GM12878 (cell line): Measurements from ENCODE around the gene HOXD11. TPM values are rescaled to one million over a fixed set of nuclear protein-coding genes. Genes with fewer than 3 reads are reported as not detected.

ENCODE experiments used
- ATAC-seq: fragments of 200-7000 bp; cut with Tn5 transposase; 3 replicates; pipeline ENCODE4 v1.9.1; 2020; ENCODE audit warnings: mild to moderate bottlenecking, moderate library complexity
- BruUV-seq: library from RNA; stranded (reverse); fragments of 400-500 nt; replicated peaks from 2 replicates; lab custom pipeline; 2021; lab: Mats Ljungman, UMichigan
- CTCF ChIA-PET: fragments of 300-600 bp; sonication (Branson Sonifier 250); formaldehyde crosslinking; extraction: SDS; loops from one replicate; lab custom pipeline; 2021; ENCODE audit warnings: inconsistent platforms; lab: Yijun Ruan, JAX
- POLR2A ChIA-PET: fragments of 350-600 bp; formaldehyde crosslinking; extraction: SDS; loops from one replicate; lab custom pipeline; 2021; ENCODE audit warnings: inconsistent platforms; lab: Charles Lee
- RAD21 ChIA-PET: fragments of 300-600 bp; sonication (Branson Sonifier 250); formaldehyde crosslinking; loops from one replicate; lab custom pipeline; 2023; ENCODE audit warnings: antibody characterized with exemption; ENCODE audit not compliant: unreplicated experiment; lab: Charles Lee
- SMC1A ChIA-PET: fragments of 300-600 bp; sonication (Branson Sonifier 250); formaldehyde crosslinking; loops from one replicate; lab custom pipeline; 2023; ENCODE audit not compliant: unreplicated experiment, uncharacterized antibody; lab: Charles Lee
- DNase-seq: peaks from one replicate; pipeline ENCODE4 v3.0.0-alpha.2; 2011; ENCODE audit warnings: low read depth, low spot score
- FAIRE-seq: peaks from 3 replicates; lab custom pipeline; 2011; peaks lifted over from hg19 to GRCh38; lab: Jason Lieb, UNC
- H2AFZ ChIP-seq: 2 replicates; pipeline ENCODE4 v1.6.0; 2011; ENCODE audit warnings: low read depth, low read length, control low read depth; ENCODE audit not compliant: control insufficient read depth
- H3K27ac ChIP-seq: 2 replicates; pipeline ENCODE4 v1.5.1; 2011; ENCODE audit warnings: control low read depth; ENCODE audit not compliant: control insufficient read depth, insufficient read depth
- H3K27me3 ChIP-seq, 2 experiments: replicated peaks in 1 of 2; 2 replicates each; pipeline versions ENCODE4 v1.6.0 to v1.6.1; 2011; ENCODE audit warnings: low read length in 1 of 2; ENCODE audit not compliant: control insufficient read depth in 2 of 2, insufficient read depth in 2 of 2
- H3K36me3 ChIP-seq, 2 experiments: 2 replicates each; pipeline ENCODE4 v1.5.1; 2011; ENCODE audit warnings: low read length in 1 of 2; ENCODE audit not compliant: control insufficient read depth in 2 of 2, insufficient read depth in 2 of 2
- H3K4me1 ChIP-seq: 2 replicates; pipeline ENCODE4 v1.6.1; 2011; ENCODE audit warnings: mild to moderate bottlenecking, low read length, moderate library complexity, mixed read lengths; ENCODE audit not compliant: control insufficient read depth, insufficient read depth
- H3K4me2 ChIP-seq: 2 replicates; pipeline ENCODE4 v1.6.0; 2011; ENCODE audit warnings: control low read depth; ENCODE audit not compliant: control insufficient read depth, insufficient read depth
- H3K4me3 ChIP-seq: fragments of 200-600 bp; sonication (generic); 2 replicates; pipeline ENCODE4 v1.5.1; 2016
- H3K79me2 ChIP-seq: 2 replicates; pipeline ENCODE4 v1.6.0; 2011; ENCODE audit warnings: low read length; ENCODE audit not compliant: control insufficient read depth, insufficient read depth
- H3K9ac ChIP-seq: 2 replicates; pipeline ENCODE4 v1.8.0; 2011; ENCODE audit warnings: low read length, control low read depth, mixed read lengths; ENCODE audit not compliant: control insufficient read depth, insufficient read depth
- H3K9me3 ChIP-seq: replicated peaks from 3 replicates; pipeline ENCODE4 v1.5.1; 2011; ENCODE audit warnings: mild to moderate bottlenecking, low read length; ENCODE audit not compliant: control insufficient read depth, insufficient read depth
- H4K20me1 ChIP-seq: 2 replicates; pipeline ENCODE4 v1.6.0; 2011; ENCODE audit not compliant: control insufficient read depth, insufficient read depth
- BMI1 ChIP-seq: fragments of 450-650 bp; IDR thresholded peaks from 2 replicates; pipeline ENCODE4 v1.6.1; 2016; ENCODE audit warnings: mild to moderate bottlenecking, moderate library complexity, borderline replicate concordance
- BRCA1 ChIP-seq: IDR thresholded peaks from 2 replicates; pipeline ENCODE4 v1.6.1; 2011; ENCODE audit warnings: low read depth, low read length, improper control_type of control experiment
- FOXM1 ChIP-seq: IDR thresholded peaks from 2 replicates; pipeline ENCODE4 v1.6.1; 2012; ENCODE audit warnings: low read depth, mild to moderate bottlenecking, inconsistent platforms, low read length, moderate library complexity
- HCFC1 ChIP-seq: fragments of 150-350 bp; IDR thresholded peaks from 2 replicates; pipeline ENCODE4 v1.6.1; 2014; ENCODE audit warnings: low read length
- JUNB ChIP-seq: IDR thresholded peaks from 2 replicates; pipeline ENCODE4 v1.6.1; 2016; ENCODE audit warnings: antibody characterized with exemption, mild to moderate bottlenecking
- MEF2B ChIP-seq: fragments of 450-650 bp; IDR thresholded peaks from 2 replicates; pipeline ENCODE4 v1.6.1; 2018; ENCODE audit warnings: mild to moderate bottlenecking, moderate library complexity; ENCODE audit not compliant: partially characterized antibody, poor library complexity, severe bottlenecking
- NFYB ChIP-seq: IDR thresholded peaks from 2 replicates; pipeline ENCODE4 v1.6.1; 2011; ENCODE audit warnings: low read depth, mild to moderate bottlenecking, low read length, improper control_type of control experiment, moderate library complexity; ENCODE audit not compliant: insufficient read depth
- PRDM15 ChIP-seq: fragments of 450-650 bp; formaldehyde crosslinking; IDR thresholded peaks from 2 replicates; pipeline ENCODE4 v1.4.0; 2020; ENCODE audit warnings: mild to moderate bottlenecking, moderate library complexity
- RB1 ChIP-seq: fragments of 450-650 bp; formaldehyde crosslinking; IDR thresholded peaks from 2 replicates; pipeline ENCODE4 v1.6.1; 2017; ENCODE audit warnings: mild to moderate bottlenecking, borderline replicate concordance
- SREBF1 ChIP-seq: IDR thresholded peaks from 2 replicates; pipeline ENCODE4 v1.6.1; 2012; ENCODE audit warnings: mild to moderate bottlenecking, low read length
- USF2 ChIP-seq: IDR thresholded peaks from 2 replicates; pipeline ENCODE4 v1.6.1; 2011; ENCODE audit warnings: low read depth, low read length, improper control_type of control experiment, borderline replicate concordance
- YY1 ChIP-seq: IDR thresholded peaks from 2 replicates; pipeline ENCODE4 v1.6.1; 2011; ENCODE audit warnings: low read depth, mild to moderate bottlenecking, low read length
- ZBTB4 ChIP-seq: fragments of 450-650 bp; formaldehyde crosslinking; IDR thresholded peaks from 2 replicates; pipeline ENCODE4 v1.4.0; 2022; ENCODE audit warnings: mild to moderate bottlenecking, moderate library complexity
- ZSCAN29 ChIP-seq: fragments of 450-650 bp; IDR thresholded peaks from 2 replicates; pipeline ENCODE4 v1.6.1; 2017; ENCODE audit warnings: mild to moderate bottlenecking, moderate library complexity
- WGBS: methylation state at CpG from one replicate; pipeline ENCODE4 v1.1.6; 2016; ENCODE audit warnings: low lambda C conversion rate; ENCODE audit not compliant: insufficient replicate concordance, insufficient coverage; ENCODE audit errors: missing lambda C conversion rate; 5-methylcytosine and 5-hydroxymethylcytosine counted together
- in situ Hi-C: fragments of 300-500 bp; cut with MboI; formaldehyde crosslinking; loops from 9 replicates; pipeline ENCODE4 v1.14.3; 2018; ENCODE audit warnings: mixed read lengths
- intact Hi-C: fragments of 100-400 bp; cut with micrococcal nuclease; formaldehyde crosslinking; loops from one replicate; pipeline ENCODE4 v1.14.2; 2022; ENCODE audit not compliant: unreplicated experiment
- polyA plus RNA-seq, 11 experiments: library from polyadenylated mRNA; depleted of rRNA in 4 of 11; unstranded in 6 of 11; stranded (reverse) in 5 of 11; fragments of >200 nt; fragmentation: Nextera tagmentation in 4 of 11; fragmentation: Illumina TruSeq in 1 of 11; extraction: Ambion mirVana in 4 of 11; extraction: Trizol in 1 of 11; gene quantifications; 1 replicate in 1 of 11; 2 replicates in 10 of 11; pipeline versions ENCODE4 v1.2.1 to v1.2.3, GENCODE V29; 2011 to 2016; ENCODE audit warnings: inconsistent platforms in 2 of 11, missing spikeins in 2 of 11, low read depth in 1 of 11
- total RNA-seq, 4 experiments: library from RNA; depleted of rRNA in 3 of 4; stranded (reverse); fragments of >200 nt in 3 of 4; fragmentation: Illumina TruSeq in 1 of 4; extraction: Trizol in 1 of 4; gene quantifications; 2 replicates each; pipeline versions ENCODE4 v1.2.1 to v1.2.3, GENCODE V29; 2013 to 2021

Gene HOXD11
- total and polyA plus RNA-seq, 10 of the 15 experiments (the other 5 are each of a cell fraction or from before 2014, with no cell fraction given), result not detected

GRCh38 chr2:176140513-176141317, 33.6 kb downstream of the HOXD11 start:
- H4K20me1 ChIP-seq, result no peaks in the 10 kb centered on the region
- ChIA-PET POLR2A (interaction anchor here (0.6 kb wide), 1 partner anchor 511 kb away, joined by 4 read pairs; no protein-coding TSS in a partner anchor), CTCF (interaction anchor here (0.6 to 8.6 kb wide), 46 partner anchors 9 to 1414 kb away, joined by 3 to 157 read pairs (median 4); no protein-coding TSS in a partner anchor), SMC1A (interaction anchor here (0.6 to 5.3 kb wide), 28 partner anchors 10 to 1021 kb away, joined by 3 to 58 read pairs (median 3); no protein-coding TSS in a partner anchor), RAD21 (interaction anchor here (0.6 to 5.9 kb wide), 30 partner anchors 10 to 1008 kb away, joined by 3 to 103 read pairs (median 4); no protein-coding TSS in a partner anchor)
- H3K9me3 ChIP-seq, result no peaks in the 10 kb centered on the region; the same call in 2 of the 3 replicates
- peak overlapping the region; percentile 26; the same call in 1 of the 2 replicates for H3K9ac ChIP-seq
- H3K4me3 ChIP-seq, result peak overlapping the region; percentile 37; the same call in 1 of the 2 replicates
- FAIRE-seq, result peak; percentile 75
- no peaks in the 10 kb centered on the region for H3K4me1 ChIP-seq
- peak overlapping the region; percentile 73 for H3K4me2 ChIP-seq
- DNase-seq, result peak; percentile 24
- no peak overlapping the region for H3K27ac ChIP-seq
- peak overlapping the region; percentile 88 for H2AFZ ChIP-seq
- intact Hi-C loops (loop anchor here (1.0 to 5.0 kb wide), 6 partner anchors 242 to 1007 kb away; no protein-coding TSS in a partner anchor), in situ Hi-C loops (loop anchor here (5.0 to 25.0 kb wide), 3 partner anchors 317 to 1197 kb away; no protein-coding TSS in a partner anchor)
- H3K27me3 ChIP-seq, result peaks cover 0 to 11% of the 10 kb centered on the region in 2 experiments
- BruUV-seq, result no TSS peak
- no peaks in the 10 kb centered on the region for H3K36me3 ChIP-seq
- H3K79me2 ChIP-seq, result no peaks in the 10 kb centered on the region
- WGBS, result 21% methylated on average over 41 of the region's 48 CpGs
- ATAC-seq, result peak; percentile 99
- no peak for TF ChIP-seq BMI1
- TF ChIP-seq NFYB, result no peak
- 0 out of 2 replicates have a peak, but pooled peaks have one; percentile 29 for TF ChIP-seq ZSCAN29
- no peak for TF ChIP-seq HCFC1
- no peak for TF ChIP-seq JUNB
- no peak for TF ChIP-seq SREBF1
- peak; percentile 34; the same call in 1 of the 2 replicates for TF ChIP-seq FOXM1
- TF ChIP-seq RB1, result peak; percentile 97; the same call in 1 of the 2 replicates
- no peak for TF ChIP-seq PRDM15 (CRISPR knock-in tag)
- TF ChIP-seq BRCA1, result no peak
- TF ChIP-seq YY1, result peak; percentile 59; the same call in 1 of the 2 replicates
- no peak for TF ChIP-seq USF2
- TF ChIP-seq MEF2B, result peak; percentile 83
- no peak for TF ChIP-seq ZBTB4 (CRISPR knock-in tag)
